CD4-positive, alpha-beta T cell treated with Interleukin-6 for 4 hours (primary cell): ENCODE data around the gene ZFR2.

ENCODE experiments used
- DNase-seq: peaks from one replicate; pipeline ENCODE4 v3.0.0-alpha.2; 2020; ENCODE audit warnings: mixed read lengths

The ZFR2 gene

GRCh38 chr19:3785938-3786824 is 82.7 kb downstream of the ZFR2 start, which contains the start of gene MATK:
Gene MATK, minus strand, starts transcription at chr19:3786381. Its CDS starts 1,246 bp downstream, at chr19:3785135.
- peak; percentile 18 for DNase-seq

DNA sequence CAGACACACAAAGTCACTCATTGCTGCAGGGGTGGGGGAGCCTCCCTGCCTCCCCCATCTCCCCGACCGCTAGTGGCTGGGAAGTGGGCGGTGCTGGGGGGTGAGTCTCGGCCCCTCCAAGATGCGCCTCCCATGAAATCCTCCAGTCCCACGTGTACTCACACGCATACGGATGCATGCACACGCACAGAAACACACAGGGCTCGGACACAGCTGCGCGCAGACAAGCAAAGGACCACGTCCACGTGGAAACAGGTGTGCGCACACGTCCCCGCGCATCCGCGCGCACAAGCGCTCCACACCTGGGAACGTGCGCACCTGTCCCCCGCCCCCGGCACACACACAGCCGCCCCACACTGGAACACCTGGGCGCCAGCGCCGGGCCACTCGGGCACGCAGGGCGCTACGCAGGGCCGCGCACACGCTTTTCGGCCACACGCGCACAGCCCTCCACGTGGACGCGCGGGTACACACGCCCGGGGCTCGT is 83.3 kb downstream of the ZFR2 start:
- DNase-seq: peak; percentile 22

- DNase-seq: no peak
Measured at GRCh38 chr19:3784607-3785450, 84.0 kb downstream of the ZFR2 start.

DNA sequence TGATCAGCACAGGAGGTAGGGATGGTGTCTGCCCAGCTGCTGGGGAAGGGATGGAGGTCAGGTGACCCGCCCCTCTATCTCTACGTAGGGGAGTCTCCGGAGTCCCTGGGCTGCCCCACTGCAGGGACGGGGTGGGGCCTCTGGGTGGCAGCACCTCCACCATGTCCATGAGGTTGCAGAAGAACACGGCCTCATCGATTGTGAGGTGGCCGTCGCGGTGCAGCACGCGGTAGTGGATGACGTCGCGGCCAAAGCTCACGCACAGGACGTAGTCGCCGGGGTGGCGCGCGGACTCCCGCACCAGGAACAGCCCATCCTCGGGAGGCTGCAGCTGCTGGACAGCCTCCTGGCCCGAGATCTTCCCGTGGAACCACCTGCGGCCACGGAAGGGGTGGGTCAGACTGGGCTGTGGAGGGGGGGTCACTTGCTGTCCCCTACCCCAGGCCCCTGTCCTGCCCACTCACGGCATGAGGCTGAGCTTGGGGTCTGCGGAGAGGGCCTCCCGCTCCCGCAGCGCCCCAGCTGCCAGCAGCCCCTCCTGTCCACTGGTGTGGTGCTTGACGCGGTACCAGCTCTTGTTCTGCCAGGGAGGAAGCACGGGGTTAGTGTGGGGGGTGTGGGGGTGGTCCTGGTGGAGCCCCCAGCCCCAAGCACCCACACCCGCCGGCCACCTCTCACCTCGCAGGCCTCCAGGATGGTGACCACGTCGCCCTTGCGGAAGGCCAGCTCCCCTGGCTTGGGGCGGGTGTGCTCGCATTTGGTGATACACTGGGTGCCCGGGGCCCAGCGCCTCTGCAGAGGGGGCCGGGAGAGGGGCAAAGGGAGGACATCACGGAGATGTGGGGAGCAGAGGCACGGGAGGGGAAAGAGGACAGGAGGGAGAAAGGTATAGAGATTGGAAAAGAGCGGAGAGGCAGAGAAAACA is 84.9 kb downstream of the ZFR2 start:
- peak; percentile 43 for DNase-seq

DNA sequence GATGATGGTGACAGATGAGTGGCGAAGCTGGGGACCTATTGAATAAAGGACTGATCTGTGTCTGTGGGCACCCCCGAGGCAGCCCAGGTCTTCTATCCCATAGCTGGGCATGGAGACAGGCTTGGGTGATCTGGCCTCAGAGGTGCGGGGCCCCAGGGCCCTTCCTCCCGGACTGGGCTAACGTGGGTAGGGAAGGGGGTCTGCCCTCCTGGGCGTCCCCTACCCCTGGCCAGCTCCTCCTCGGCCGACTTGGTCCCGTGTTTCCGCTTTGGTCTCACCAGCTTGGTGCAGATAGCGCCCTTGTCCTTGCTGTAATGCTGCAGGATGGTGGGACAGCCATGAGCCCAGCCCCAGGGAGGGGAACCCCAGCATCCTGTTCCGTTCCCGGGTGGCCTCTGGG is 85.9 kb downstream of the ZFR2 start:
- DNase-seq: no peak

DNA sequence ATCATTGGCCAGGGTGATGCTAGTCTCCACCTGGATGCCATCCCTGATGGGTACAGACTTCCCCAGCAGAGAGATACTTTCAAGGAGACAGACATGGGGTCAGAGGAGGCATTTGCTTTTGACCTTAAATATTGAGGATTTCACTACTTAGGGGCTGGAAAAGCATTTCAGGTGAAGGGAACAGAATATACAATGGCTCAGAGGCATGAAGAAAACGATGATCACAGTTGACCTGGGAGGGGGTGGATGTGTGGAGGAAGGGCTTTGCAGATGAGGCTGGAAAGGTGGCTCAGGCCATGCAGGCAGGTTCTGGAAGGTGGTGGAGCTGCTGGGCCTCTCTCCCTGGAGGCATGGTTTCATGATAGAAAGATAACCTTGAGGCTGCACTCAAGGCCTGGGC is 86.5 kb downstream of the ZFR2 start:
- DNase-seq: no peak

DNA sequence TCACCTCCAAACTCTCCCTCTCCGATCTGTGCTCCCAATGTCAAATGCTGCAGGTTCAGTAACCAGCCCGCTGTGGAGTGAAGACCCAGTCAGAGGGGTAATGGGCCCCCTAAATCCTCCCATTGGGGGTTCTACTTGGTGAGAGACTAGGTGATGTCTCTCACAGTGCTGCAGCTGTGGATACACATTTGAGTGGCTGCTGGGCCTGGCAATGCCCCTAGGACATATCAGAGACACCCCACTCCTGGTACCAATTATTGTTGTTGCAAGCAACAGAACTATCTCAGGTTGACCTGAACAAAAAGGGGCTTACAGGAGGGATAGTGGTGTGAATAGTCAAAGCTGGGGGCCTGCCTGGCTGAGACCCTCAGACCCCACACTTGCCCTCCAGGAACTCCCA is 87.2 kb downstream of the ZFR2 start:
- DNase-seq: no peak

- no peak for DNase-seq
Measured at GRCh38 chr19:3780786-3781304, 88.0 kb downstream of the ZFR2 start.

GRCh38 chr19:3778899-3779723 is 89.7 kb downstream of the ZFR2 start:
- DNase-seq: no peak

DNA sequence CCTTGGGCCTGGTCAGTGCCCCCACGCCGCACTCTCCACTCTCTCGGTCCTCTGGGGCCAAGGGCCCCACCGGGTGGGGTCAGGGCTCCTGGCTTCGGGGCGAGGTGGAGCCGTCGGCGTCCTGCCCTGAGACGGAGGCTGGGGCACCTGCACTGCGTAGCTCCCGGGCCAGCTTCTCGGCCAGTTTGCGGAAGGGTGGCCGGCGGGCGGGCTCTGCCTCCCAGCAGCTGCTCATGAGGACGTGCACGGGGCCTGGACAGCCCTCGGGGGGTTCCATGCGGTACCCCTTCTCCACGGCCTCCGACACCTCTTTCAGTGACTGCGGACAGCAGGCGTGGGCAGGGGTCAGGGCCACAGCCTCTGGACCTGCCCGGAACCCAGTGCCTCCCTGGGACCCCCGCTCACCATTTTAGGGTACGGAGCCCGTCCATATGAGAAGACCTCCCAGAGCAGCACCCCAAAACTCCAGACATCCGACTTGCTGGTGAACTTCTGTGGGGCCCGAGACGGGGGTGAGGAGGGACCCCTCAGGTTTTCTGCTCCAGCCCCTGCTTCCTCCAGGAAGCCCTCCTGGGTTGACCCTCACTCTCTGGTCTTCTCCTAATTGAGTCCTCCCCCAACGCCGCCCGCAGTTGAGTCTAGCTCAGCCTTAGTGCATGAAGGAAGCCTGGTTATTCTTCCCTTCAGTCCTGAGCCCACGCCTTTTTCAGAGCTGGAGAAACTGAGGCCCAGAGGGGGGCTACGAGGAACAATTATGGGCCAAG is 90.6 kb downstream of the ZFR2 start:
- no peak for DNase-seq

- no peak for DNase-seq
Measured at GRCh38 chr19:3776479-3777040, 92.3 kb downstream of the ZFR2 start.

- DNase-seq: no peak
Measured at GRCh38 chr19:3775831-3776230, 93.0 kb downstream of the ZFR2 start.

DNA sequence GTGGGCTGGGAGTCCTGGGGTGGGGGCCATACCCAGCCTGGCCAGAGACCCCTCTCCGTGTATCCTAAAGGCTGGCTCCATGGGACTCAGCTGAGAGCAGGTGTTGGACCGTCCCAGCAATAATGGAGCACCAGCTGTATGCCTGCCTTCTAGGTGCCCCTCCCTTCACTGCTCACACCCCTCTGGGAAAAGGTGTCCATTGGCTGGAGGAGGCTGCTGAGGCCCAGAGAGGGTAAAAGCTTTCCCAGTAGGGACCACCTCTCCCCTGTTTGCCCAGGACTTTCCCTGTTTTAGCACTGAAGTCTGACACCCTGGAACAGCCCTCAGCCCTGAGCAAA is 93.5 kb downstream of the ZFR2 start:
- no peak for DNase-seq

GRCh38 chr19:3774621-3775373 is 94.0 kb downstream of the ZFR2 start:
- no peak for DNase-seq

GRCh38 chr19:3773814-3774515 is 94.9 kb downstream of the ZFR2 start:
- DNase-seq: no peak

DNA sequence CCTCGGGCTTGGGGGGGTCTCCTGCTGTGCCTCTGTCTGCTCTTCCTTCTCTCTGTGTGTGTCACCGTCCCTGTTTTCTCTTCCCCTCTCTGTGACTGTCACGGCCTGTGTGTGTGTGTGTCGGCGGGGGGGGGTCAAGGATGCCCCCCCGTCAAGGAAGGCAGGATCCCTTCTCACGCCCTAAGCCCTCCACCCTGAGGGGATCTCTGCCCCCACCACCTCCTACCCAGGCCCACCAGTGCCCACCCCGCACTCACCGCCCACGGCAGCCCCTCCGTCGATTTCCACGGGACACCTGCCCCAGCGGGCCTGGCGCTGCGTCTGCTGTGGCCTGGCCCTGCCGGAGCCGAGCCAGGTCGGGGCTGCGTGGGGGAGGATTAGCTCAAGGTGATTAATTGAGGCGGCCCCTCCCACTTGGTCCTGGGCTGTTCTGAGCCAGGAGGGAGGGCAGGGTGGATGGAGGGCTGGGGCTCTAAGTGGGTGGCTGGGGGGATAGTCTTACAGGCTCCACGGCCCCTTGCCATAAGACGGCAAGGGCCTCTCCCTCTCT is 96.9 kb downstream of the ZFR2 start, which contains the start of gene RAX2:
TSS of gene RAX2 (minus strand) at position 323 of the 550 bp plus-strand sequence. CDS start 486 bp downstream, outside the sequence.
- no peak for DNase-seq

GRCh38 chr19:3771000-3771905 is 97.6 kb downstream of the ZFR2 start:
- no peak for DNase-seq
